Measurements from ENCODE around the gene LIMS2. TPM values are rescaled to one million over a fixed set of nuclear protein-coding genes. Genes with fewer than 3 reads are reported as not detected.

The LIMS2 gene
- total and polyA plus RNA-seq, 2 of the 8 experiments (the other 6 are each of a cell fraction or from before 2014, with no cell fraction given) = 3.3 to 4.8 TPM

- H2BK15ac ChIP-seq (ENCODE audit: low read length) = no peak overlapping the region
- H4K5ac ChIP-seq (ENCODE audit: insufficient read length, low read depth, low read length) = no peak overlapping the region
- peaks cover 2 to 4% of the 10 kb centered on the region in 2 experiments for H4K20me1 ChIP-seq (replicated peaks in 1 of 2; ENCODE audit: control insufficient read depth in 1 of 2, insufficient read depth in 2 of 2, low read length in 2 of 2)
- no peak overlapping the region for H3K4ac ChIP-seq (replicated peaks; ENCODE audit: insufficient read length, low read depth, low read length)
- POLR2A ChIA-PET (ENCODE audit: partially characterized antibody) = interaction anchor here (0.9 to 3.8 kb wide), 3 partner anchors 10 to 23 kb away, joined by 3 to 25 read pairs (median 3); no protein-coding TSS in a partner anchor
- H3K4me1 ChIP-seq (replicated peaks in 1 of 4; ENCODE audit: control insufficient read depth in 3 of 4, insufficient read depth in 4 of 4, low read length in 3 of 4) = no peaks in the 10 kb centered on the region
- 96% methylated on average over 24 of the region's 25 CpGs; no CpG with 5 or more reads in 1 of the 2 experiments for WGBS, 2 experiments (ENCODE audit: extremely low coverage in 1 of 2, insufficient coverage in 1 of 2, insufficient read length in 1 of 2, insufficient replicate concordance in 2 of 2, low coverage in 1 of 2, low lambda C conversion rate in 2 of 2, missing lambda C conversion rate in 1 of 2)
- no peaks in the 10 kb centered on the region for H3K79me1 ChIP-seq (ENCODE audit: low read depth, low read length)
- TF ChIP-seq SIRT6 (IDR thresholded peaks at IDR 0.05; ENCODE audit: low read length) (no peak), SAP30 (IDR thresholded peaks at IDR 0.05; ENCODE audit: insufficient read depth, insufficient replicate concordance, low read length) (no peak), RAD21 (IDR thresholded peaks at IDR 0.05 in 1 of 2, conservative IDR thresholded peaks at IDR 0.05 in 1 of 2; ENCODE audit: low read depth in 2 of 2, low read length in 2 of 2) (no peak), EGR1 (IDR thresholded peaks at IDR 0.05; ENCODE audit: borderline replicate concordance, low read depth, low read length) (no peak), E2F6 (IDR thresholded peaks at IDR 0.05) (no peak), RBBP5 (IDR thresholded peaks at IDR 0.05; ENCODE audit: borderline replicate concordance, low read depth, low read length) (no peak)
- no peak overlapping the region for H3K4me2 ChIP-seq (ENCODE audit: insufficient read depth in 1 of 2, low read depth in 2 of 2, low read length in 2 of 2)
- no peak overlapping the region for H2BK20ac ChIP-seq (ENCODE audit: low read length)
- DNase-seq (ENCODE audit: low read depth in 1 of 2, low spot score in 2 of 2) (no peak), FAIRE-seq (no peak)
- no peaks in the 10 kb centered on the region for H3K9me3 ChIP-seq (ENCODE audit: insufficient read depth in 2 of 2, low read depth in 1 of 2, low read length in 1 of 2)
- no peak overlapping the region for H3K9ac ChIP-seq (replicated peaks in 1 of 4; ENCODE audit: extremely low read depth in 1 of 4, low read depth in 3 of 4, low read length in 3 of 4)
- no peak overlapping the region for H2BK12ac ChIP-seq (ENCODE audit: low read depth, low read length)
- peaks cover 19 to 53% (median 32%) of the 10 kb centered on the region in 4 experiments for H3K36me3 ChIP-seq (ENCODE audit: control insufficient read depth in 2 of 4, insufficient read depth in 4 of 4, low read length in 3 of 4)
- no peak overlapping the region for H2BK120ac ChIP-seq (replicated peaks; ENCODE audit: low read depth, low read length)
- no peaks in the 10 kb centered on the region for H3K27me3 ChIP-seq (replicated peaks in 1 of 4; ENCODE audit: control insufficient read depth in 3 of 4, extremely low read depth in 1 of 4, insufficient read depth in 3 of 4, low read length in 3 of 4)
- H4K8ac ChIP-seq (ENCODE audit: extremely low read depth, insufficient read depth, low read length) = no peak overlapping the region
- no peaks in the 10 kb centered on the region for H3K23me2 ChIP-seq (ENCODE audit: low read depth, low read length)
- no peak overlapping the region for H3K56ac ChIP-seq (replicated peaks; ENCODE audit: insufficient read length, low read depth, low read length)
- no peak overlapping the region for H2AK5ac ChIP-seq (ENCODE audit: low read depth, low read length)
- H4K91ac ChIP-seq (replicated peaks; ENCODE audit: insufficient read length, low read length) = no peak overlapping the region
- CTCF ChIA-PET (ENCODE audit: partially characterized antibody) = interaction anchor here (1.9 to 2.8 kb wide), 2 partner anchors 9 to 122 kb away, joined by 9 to 11 read pairs; no protein-coding TSS in a partner anchor
- no peaks in the 10 kb centered on the region for H3K79me2 ChIP-seq (ENCODE audit: control insufficient read depth in 1 of 2, insufficient read depth in 2 of 2, low read length in 2 of 2)
- no peak overlapping the region for H2BK5ac ChIP-seq (ENCODE audit: low read depth, low read length)
- H3K23ac ChIP-seq (ENCODE audit: insufficient read length) = no peak overlapping the region
- H3K27ac ChIP-seq (ENCODE audit: low read depth, low read length) = no peak overlapping the region
- no peak overlapping the region for H2AFZ ChIP-seq (ENCODE audit: low read length)
- H3K18ac ChIP-seq (ENCODE audit: extremely low read depth, low read length) = no peak overlapping the region
- no peak overlapping the region for H3K4me3 ChIP-seq (ENCODE audit: extremely low read depth in 1 of 4, insufficient read depth in 2 of 4, low read depth in 3 of 4, low read length in 4 of 4)
- no peak overlapping the region for H3K14ac ChIP-seq (ENCODE audit: insufficient read length)
Measured at GRCh38 chr2:127713562-127713961, 38.2 kb upstream of the LIMS2 start.
